ENCODE data around the gene PRR20E. TPM values are rescaled to one million over a fixed set of nuclear protein-coding genes. Genes with fewer than 3 reads are reported as not detected.

Gene PRR20E
- polyA plus RNA-seq, 6 donors from 2014 or later: not detected

Other genes starting within 250 kb of the PRR20E start
- not detected for gene PRR20A, start 26.3 kb upstream of the PRR20E start, polyA plus RNA-seq (ENCODE audit: low read depth in 6 of 6)
- gene PRR20B, start 19.7 kb upstream of the PRR20E start, polyA plus RNA-seq (ENCODE audit: low read depth in 6 of 6): not detected
- gene PRR20C, start 13.1 kb upstream of the PRR20E start, polyA plus RNA-seq (ENCODE audit: low read depth in 6 of 6): not detected
- not detected for gene PRR20D, start 6.6 kb upstream of the PRR20E start, polyA plus RNA-seq (ENCODE audit: low read depth in 6 of 6)

All from naive B cell (primary cell).